ENCODE data around the gene KCNB1.
A peak's percentile ranks its signal among the peaks of the same experiment; 100 is the strongest.

Gene KCNB1

GRCh38 chr20:49482621-49483017, at the start of gene KCNB1:
TSS of gene KCNB1 (minus strand) at chr20:49482668. CDS start at chr20:49482480, 188 bp downstream.
- DNase-seq (ENCODE audit: low read depth, low spot score) = peak; percentile 33

DNA sequence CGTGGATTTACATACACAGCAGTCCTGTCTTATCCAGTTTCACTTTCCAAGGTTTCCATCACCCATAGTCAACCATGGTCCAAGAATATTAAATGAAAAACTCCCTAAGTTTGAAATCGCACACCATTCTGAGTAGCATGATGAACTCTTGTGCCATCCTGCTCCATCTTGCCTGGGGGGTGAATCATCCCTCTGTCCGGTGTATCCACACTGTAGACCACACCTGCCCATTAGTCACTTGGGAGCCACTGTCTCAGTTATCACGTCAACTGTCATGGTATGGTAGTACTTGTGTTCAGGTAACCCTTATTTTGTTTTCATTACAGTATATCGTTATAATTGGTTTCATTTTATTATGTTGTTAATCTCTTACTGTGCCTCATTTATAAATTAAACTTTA, 47.0 kb upstream of the KCNB1 start:
- no peak for DNase-seq (ENCODE audit: low read depth, low spot score)

DNA sequence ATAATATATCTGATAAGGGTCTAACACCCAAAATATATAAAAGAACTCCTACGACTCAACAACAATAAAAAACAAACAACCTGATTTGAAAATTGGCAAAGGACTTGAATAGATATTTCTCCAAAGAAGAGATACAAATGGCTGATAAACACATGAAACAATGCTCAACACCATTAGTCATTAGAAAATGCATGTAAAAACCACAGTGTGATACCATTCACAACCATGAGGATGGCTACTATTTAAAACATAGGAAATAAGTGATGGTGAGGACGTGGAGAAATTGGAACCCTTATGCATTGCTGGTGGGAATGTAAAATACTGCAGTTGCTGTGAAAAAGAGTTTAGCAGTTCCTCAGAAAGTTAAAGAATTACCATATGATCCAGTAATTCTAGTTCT, 44.1 kb upstream of the KCNB1 start:
- DNase-seq (ENCODE audit: low read depth, low spot score) = no peak

DNA sequence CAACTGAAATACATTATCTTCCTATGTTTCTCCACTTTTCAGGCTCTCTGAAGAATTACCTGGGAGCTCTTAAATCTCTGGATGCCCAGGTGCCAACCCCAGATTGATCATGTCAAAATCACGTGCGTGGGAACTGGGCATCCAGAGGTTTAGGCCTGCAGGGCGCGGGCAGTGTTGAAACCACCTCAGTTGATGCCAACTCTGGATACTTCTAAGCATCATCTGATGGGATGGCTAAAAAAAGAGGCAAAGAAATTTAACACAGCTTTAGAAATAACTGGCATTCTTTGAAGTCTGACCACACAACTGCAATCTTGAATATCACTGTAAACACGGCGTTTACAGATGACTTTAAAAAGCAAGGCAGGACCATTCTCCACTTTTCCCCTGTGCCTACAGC, 43.6 kb upstream of the KCNB1 start:
- no peak for DNase-seq (ENCODE audit: low read depth, low spot score)

DNA sequence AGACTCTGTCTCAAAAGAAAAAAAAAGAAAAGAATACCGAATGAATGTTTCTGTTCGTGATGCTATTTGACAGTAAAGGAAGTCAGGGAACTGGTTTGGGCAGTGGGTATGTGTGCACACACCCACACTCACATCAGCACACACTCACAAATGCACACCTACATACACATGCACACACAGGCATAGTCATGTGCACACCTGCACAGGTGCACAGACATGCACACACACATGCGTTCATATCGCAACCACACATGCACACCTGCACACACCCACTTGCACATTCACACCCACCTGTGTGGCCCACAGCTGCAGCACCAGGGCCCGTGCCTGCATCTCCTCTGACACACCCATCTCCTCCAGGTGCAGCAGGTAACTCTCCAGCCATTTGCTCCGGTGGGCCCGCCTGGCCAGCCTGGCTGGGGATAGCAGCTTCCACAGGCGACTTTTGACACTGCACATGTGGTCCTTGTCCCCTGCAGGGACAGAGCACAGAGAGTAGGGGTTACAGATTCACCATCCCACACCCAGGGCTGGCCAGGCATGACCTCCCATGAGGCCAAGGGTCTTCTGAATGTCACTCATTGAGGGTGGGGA, 41.4 kb upstream of the KCNB1 start:
- no peak for DNase-seq (ENCODE audit: low read depth, low spot score)

DNA sequence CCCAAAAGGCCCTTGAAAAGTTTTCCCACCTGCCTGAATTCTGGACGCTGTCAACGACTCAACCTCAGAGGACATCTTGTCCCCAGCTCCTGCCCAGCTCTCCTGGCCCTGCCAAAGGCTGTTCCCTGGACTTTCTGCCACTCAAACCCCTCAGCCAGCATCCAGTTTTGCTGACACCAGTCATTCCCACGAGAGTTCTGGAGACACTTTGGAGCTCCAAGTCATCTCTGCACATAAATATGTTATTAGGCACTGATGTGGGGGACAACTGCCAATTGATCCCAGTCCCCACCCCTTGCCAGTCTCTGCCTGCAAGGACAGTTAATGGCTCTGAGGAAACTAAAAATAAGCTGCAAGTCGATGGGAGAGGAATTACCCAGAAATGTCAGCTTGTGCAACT, 38.9 kb upstream of the KCNB1 start:
- no peak for DNase-seq (ENCODE audit: low read depth, low spot score)

GRCh38 chr20:49519777-49520359, 37.4 kb upstream of the KCNB1 start:
- DNase-seq (ENCODE audit: low read depth, low spot score) = no peak

DNA sequence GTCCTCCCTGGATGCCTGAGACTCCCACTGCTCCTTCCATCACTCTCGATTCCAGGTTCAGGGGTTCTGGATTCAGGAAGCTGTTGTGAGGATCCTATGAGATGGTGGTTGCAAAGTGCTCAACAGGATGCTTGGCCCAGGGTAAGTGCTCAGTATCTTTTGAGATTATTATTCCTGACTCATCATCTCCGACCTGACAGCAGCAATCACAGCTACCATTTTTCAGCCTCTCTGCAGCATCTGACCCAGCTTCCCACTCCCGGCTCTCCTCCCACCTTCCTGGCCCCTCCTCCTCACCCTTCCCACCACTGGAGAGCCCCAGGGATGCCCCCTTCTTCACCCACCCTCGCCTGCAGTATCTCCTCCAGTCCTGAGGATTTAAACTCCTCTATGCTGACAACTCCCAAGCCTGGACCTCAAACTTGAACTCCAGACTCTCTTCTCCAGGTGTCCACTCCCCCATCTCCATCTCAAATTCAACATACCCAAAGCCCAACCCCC, 36.8 kb upstream of the KCNB1 start:
- DNase-seq (ENCODE audit: low read depth, low spot score) = no peak

GRCh38 chr20:49518576-49518975, 36.1 kb upstream of the KCNB1 start:
- no peak for DNase-seq (ENCODE audit: low read depth, low spot score)

- no peak for DNase-seq (ENCODE audit: low read depth, low spot score)
Measured at GRCh38 chr20:49517805-49518100, 35.3 kb upstream of the KCNB1 start.

GRCh38 chr20:49516916-49517804, 34.7 kb upstream of the KCNB1 start:
- no peak for DNase-seq (ENCODE audit: low read depth, low spot score)

DNA sequence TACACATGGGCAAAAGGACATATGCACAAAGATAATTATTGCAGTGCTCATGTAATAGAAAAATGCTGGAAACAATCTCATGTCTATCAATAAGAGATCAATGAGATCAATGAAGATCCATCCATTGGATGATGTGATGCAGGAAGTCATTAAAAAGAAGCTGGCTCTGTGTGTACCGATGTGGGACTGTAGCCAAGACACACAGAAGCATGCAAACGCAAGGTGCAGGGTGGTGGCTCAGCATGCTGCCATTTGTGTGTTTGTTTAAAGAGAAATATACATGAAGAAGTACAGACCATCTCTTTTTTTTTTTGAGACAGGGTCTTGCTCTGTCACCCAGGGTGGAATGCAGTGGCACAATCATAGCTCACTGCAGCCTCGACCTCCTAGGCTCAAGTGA, 33.1 kb upstream of the KCNB1 start:
- DNase-seq (ENCODE audit: low read depth, low spot score) = no peak

GRCh38 chr20:49513517-49513916, 31.0 kb upstream of the KCNB1 start:
- DNase-seq (ENCODE audit: low read depth, low spot score) = no peak

GRCh38 chr20:49513009-49513408, 30.5 kb upstream of the KCNB1 start:
- DNase-seq (ENCODE audit: low read depth, low spot score) = no peak

DNA sequence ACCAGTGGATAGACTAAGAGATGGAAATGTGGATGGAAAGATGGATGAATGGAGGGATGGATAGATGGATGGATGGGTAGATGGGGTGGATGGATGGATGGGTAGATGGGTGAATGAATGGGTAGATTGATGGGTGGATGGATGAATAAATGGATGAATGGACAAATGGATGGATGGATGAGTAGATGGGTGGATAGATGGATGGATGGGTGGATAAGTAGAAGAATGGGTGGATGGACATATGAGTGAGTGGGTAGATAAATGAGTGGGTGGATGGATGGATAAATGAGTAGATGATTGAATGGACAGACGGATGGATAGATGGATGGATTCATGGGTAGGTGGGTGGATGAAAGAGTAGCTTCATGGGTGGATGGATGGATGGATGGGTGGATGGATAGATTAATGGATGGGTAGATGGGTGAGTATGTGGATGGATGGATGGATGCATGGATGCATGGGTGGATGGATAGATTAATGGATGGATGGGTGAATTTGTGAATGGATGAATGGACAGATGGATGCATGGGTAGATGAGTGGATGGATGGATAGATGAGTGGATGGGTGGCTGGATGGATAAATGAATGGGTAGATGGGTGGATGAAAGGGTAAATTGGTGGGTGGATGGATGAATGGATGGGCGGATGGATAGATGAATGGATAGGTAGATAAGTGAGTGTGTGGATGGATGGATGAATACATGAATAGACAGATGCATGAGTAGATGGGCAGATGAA, 29.5 kb upstream of the KCNB1 start:
- no peak for DNase-seq (ENCODE audit: low read depth, low spot score)

DNA sequence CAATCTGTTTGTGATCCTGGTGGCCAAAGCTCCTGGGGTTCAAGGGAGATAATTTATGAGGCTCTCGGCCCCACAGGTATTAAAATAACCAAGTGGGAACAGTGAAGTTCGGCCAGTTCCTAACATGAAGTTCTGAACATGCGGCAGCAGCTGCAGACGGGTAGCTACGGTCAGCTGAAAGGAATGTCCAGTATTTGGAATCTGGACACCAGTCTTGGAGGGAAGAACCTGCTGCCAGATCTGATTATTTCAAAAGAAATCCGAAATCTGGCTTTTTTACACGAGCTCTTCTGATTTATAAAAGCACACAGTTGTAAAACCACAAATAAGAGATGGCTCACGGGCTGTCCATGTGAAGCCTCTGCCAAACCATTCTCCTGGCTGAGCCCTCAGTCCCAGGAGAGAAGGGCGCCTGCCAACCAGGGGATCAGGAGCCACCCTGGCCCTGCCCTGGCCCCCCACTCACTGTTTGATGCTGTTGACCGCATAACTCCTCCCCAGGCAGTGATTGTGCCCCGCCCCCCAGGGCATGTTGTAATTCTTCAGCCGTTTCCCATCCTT, 28.2 kb upstream of the KCNB1 start:
- no peak for DNase-seq (ENCODE audit: low read depth, low spot score)

DNA sequence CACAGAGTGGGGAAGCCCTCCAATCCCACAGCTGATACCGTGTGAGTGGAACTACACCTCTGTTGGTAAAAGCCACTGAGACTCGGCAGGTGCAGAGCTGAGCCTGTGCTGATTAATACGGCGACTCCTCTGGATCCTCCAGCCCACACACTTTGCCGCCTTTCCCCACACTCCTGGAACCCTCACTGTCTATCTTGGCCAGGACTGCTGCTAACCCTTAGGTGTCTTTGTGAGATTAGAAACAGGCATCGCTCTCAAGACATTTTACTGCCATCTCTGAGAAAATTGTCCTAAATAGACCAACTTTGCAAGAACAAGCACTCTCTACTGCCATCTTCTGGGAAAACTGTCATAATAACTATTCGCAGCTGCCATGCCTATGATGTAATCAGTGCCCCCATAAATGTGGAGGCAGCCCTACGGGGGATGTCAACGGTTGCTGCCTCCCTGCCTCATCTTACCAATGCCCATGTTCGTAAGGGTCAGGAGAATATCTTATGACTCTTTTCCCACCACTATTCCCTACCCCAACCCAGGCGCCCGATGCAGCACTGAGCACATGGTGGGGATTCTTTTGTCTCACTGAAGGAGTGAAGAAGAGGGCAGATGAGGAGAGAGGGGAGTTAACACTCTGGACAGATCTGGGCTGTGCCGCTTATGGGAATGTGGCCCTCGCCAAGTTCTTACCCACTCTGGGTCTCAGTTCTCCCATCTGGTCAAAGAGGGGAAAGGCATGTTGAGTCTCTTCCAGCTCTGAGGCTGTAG, 26.1 kb upstream of the KCNB1 start:
- DNase-seq (ENCODE audit: low read depth, low spot score) = no peak

DNA sequence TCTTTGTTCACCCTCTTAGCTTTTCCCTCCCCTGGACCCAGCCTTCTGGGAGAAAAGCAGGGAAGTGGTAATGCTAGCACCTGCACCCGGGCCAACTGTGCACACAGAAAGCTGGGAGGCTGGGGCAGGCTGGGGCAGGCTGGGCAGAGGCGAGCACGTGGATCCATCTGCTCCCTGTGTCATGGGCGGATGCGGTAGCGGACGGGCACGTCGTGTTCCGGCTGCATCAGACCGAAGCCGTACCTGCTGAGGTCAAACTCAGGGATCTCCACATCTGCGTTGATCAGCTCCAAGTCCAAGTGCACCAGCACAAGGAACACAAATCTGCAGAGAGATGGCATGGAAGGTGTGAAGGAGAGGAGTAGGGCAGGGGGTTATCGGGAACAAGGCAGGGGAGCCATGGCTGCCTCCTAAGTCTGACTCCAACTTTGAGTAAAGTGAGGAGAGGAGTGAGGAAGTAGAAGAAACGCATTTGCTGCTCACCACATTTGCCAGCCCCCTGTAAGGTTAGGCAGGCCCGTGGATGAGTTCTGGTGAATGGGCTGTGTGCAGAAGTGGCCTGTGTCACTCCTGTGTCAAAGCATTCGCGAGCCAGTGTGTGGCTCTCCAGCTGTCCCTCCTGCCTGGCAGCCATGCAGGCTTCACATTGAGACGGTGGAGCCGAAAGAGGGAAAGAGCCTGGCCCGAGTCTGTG, 25.4 kb upstream of the KCNB1 start:
- DNase-seq (ENCODE audit: low read depth, low spot score) = no peak

GRCh38 chr20:49505518-49505917, 23.1 kb upstream of the KCNB1 start:
- no peak for DNase-seq (ENCODE audit: low read depth, low spot score)

GRCh38 chr20:49503176-49503575, 20.7 kb upstream of the KCNB1 start:
- no peak for DNase-seq (ENCODE audit: low read depth, low spot score)

DNA sequence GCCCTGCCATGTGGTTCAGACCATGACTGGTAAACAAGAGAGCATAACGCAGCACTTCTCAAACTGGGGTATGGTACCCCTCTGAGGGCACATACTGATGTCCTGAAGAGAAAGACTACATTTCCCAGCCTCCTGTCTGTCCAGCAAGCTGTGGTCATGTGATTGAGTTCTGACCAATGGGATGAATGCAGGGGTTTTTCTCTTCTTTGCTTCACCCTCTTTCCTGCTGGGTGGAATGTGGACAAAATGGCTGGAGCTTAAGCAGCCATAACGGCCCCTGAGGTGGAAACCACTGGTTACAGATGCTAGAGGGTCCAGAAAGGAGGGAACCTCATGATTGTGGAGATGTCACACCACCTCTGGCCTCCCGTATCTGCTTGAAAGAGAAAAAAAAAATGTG, 19.4 kb upstream of the KCNB1 start:
- no peak for DNase-seq (ENCODE audit: low read depth, low spot score)
